ENCODE results near the gene ARSG.
A peak's percentile ranks its signal among the peaks of the same experiment; 100 is the strongest.
"Not testable (repeated sequence)": the region's sequence is repeated elsewhere in the genome, so short reads cannot be mapped to it uniquely, and the experiment has no call there.

ARSG gene

DNA sequence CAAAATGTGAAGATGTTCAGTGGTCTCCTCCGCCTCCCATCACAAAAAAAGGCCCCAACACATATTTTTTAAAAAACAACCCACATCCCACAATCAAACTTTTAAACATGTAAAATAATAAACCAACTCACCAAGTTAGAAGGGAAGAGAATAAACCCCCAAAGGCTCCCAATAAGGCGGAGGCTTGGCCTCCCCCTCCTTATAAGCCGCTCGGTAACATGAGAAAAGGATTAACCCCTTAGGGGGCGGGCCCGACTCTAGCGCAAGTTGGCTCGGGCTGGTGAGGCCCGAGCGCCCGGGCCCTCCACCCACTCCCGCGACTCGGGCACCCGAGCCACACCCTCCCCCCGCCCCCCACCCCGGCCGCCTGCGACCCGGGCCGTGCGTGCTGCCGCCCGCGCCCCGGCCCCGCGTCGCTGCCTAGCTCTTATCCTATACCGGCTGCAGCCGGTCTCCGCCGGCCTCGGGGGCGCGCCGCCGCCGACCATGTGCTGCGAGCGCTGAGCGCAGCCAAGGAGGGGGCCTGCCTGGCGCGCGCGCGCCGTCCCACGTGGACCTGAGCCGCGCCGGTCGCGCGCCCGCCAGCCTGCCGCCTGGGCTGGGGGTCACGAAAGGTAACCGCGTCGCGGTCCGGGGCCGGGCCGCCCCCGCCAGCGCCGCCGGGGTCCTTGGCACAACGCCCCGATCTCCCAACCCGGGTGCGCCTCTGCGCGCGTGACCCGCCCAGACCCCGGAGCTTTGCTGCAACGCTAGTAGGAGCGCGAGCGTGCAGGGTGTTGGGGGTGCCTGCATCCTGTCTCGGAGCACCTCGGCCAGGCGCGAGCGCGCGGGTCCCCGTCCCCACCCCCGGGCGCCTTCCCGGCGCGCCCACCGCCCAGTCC, at the start of gene ARSG, which contains the start of gene SLC16A6:
Gene ARSG (plus strand): TSS at position 541 of the 881 bp plus-strand sequence. CDS start 15,999 bp downstream, outside the sequence.
Gene SLC16A6 (minus strand): TSS at position 173 of the 881 bp plus-strand sequence. CDS start 12,807 bp downstream, outside the sequence.
- peak; percentile 82 for DNase-seq (ENCODE audit: low read depth)

- DNase-seq (ENCODE audit: low read depth) = no peak
Observed at GRCh38 chr17:68246271-68247028, 44.8 kb upstream of the ARSG start.

- DNase-seq (ENCODE audit: low read depth) = peak; percentile 98
Observed at GRCh38 chr17:68247445-68248198, 43.7 kb upstream of the ARSG start, which contains the start of gene AMZ2. Gene AMZ2 (plus strand): TSS chr17:68248043. CDS start chr17:68250188, 2,145 bp downstream.

GRCh38 chr17:68248199-68248825, 43.0 kb upstream of the ARSG start:
- no peak for DNase-seq (ENCODE audit: low read depth)

GRCh38 chr17:68248891-68249290, 42.4 kb upstream of the ARSG start:
- DNase-seq (ENCODE audit: low read depth) = no peak

- no peak for DNase-seq (ENCODE audit: low read depth)
Observed at GRCh38 chr17:68249354-68249765, 41.9 kb upstream of the ARSG start.

DNA sequence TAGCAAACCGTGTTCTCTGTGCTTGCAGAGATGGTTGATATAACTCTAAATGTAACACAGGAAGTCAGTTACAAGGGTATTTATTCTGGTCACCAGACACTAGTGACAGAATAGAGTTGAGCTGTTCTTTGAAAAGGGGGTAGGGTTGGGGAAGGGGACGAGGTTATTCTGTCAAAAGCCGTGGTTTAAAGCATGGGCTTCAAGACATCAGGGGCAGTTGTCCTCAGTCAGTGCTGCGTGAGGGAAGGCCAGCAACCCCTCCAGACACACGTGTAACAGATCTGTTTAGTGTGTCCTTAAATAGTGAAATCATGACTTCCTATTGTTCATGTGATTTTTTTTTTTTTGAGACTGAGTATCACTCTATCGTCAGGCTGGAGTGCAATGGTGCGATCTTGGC, 37.9 kb upstream of the ARSG start:
- DNase-seq (ENCODE audit: low read depth) = not testable (repeated sequence)

- DNase-seq (ENCODE audit: low read depth) = no peak
Observed at GRCh38 chr17:68255151-68255550, 36.1 kb upstream of the ARSG start.

GRCh38 chr17:68255731-68256538, 35.4 kb upstream of the ARSG start:
- no peak for DNase-seq (ENCODE audit: low read depth)

- DNase-seq (ENCODE audit: low read depth) = not testable (repeated sequence)
Observed at GRCh38 chr17:68256701-68257100, 34.6 kb upstream of the ARSG start.

DNA sequence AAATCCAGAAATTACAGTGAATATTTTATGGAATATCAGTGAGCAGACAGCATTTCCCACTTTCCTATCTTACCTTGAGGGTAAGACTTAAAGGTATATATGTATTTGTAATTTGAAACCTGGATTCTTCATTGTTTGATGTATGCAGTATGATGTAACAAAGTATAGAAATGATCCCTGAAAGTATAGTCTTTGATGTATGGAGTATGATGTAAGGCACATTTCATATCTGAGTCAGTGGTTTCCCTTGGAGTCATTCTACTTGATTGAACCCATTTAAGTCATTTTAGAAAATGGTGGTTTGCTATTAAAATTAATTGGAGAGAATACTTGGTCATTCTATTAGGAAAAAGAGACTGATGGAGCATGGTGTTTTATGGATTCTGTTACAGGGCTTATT, 33.4 kb upstream of the ARSG start:
- DNase-seq (ENCODE audit: low read depth) = no peak

GRCh38 chr17:68258890-68259647, 32.2 kb upstream of the ARSG start:
- peak; percentile 78 for DNase-seq (ENCODE audit: low read depth)

DNA sequence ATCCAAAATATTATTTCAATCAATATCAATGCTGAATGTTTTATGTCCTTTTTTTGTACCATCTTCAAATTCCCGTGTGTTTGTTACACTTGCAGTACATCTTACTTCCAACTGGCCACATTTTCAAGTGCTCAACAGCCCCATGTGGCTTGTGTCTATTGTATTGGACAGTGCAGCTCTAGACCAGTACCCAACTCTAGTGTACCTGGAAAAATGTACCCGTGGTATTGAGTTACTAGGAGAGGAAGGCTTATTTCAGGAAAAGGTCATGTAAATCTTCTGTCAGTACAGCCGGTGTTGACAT, 31.7 kb upstream of the ARSG start:
- not testable (repeated sequence) for DNase-seq (ENCODE audit: low read depth)

- no peak for DNase-seq (ENCODE audit: low read depth)
Observed at GRCh38 chr17:68260051-68260762, 31.1 kb upstream of the ARSG start.

- not testable (repeated sequence) for DNase-seq (ENCODE audit: low read depth)
Observed at GRCh38 chr17:68262467-68262866, 28.8 kb upstream of the ARSG start.

DNA sequence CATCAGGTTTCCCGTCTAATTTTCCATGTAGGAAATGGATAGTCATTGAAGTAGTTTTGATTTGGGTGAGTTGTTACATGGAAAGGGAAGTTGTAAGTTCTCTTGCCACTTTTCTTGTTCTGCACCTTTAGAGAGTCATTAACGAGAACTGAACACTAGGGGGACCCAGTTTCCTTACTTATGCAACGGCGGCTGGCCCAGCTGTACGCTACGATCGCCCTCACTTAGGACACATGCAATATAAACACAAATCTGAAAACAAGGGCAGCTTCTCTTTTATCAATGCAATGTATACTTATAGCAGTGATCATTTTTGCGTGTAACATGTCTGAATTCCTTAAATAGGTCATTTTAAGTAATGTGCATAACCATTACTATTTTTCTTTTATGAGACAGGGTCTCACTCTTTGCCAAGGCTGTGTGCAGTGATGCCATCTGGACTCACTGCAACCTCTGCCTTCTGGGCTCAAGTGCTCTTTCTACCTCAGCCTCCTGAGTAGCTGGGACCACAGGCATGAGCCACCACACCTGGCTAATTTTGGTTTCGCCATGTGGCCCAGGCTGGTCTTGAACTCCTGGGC, 28.1 kb upstream of the ARSG start:
- DNase-seq (ENCODE audit: low read depth) = not testable (repeated sequence)

DNA sequence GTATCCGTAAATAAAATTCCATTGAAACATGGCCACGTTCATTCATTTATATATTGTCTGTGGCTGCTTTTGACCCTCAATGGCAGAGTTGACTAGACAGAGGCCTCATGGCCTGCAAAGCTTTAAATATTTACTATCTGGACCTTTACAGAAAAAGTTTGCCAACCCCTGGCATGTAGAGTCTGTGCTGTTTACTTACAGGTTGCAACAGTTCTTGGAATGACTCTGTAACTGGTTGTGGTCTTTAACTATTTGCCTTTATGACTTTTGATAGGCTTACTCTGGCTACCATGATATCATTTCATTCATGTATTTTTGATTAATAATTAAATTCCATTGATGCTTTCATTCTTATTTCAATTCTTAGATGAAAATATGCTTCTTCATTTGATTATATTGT, 25.5 kb upstream of the ARSG start:
- DNase-seq (ENCODE audit: low read depth) = not testable (repeated sequence)

- no peak for DNase-seq (ENCODE audit: low read depth)
Observed at GRCh38 chr17:68273722-68274121, 17.6 kb upstream of the ARSG start.

DNA sequence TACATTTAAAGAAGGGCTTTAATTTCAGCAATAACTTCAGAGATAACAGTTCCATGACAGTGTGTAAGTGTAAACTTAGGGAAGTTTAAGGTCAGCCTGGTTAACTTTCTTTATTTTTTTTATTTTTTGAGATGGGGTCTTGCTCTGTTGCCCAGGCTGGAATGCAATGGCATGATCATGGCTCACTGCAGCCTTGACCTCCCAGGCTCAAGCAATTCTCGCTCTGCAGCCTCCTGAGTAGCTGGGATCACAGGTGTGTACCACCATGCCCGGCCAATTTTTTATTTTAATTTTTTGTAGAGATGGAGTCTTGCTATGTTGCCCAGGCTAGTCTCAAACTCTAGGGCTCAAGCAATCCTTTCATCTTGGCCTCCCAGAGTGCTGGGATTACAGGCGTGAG, 15.0 kb upstream of the ARSG start:
- not testable (repeated sequence) for DNase-seq (ENCODE audit: low read depth)
